ENCODE measurements around the gene AICDA. TPM values are rescaled to one million over a fixed set of nuclear protein-coding genes. Genes with fewer than 3 reads are reported as not detected.

AICDA gene
- under 1 TPM in 1 of 4 donors, not detected in 3; 0.63 TPM for total RNA-seq

- DNase-seq (ENCODE audit: low spot score) = no peak
- no peak for TF ChIP-seq CTCF (IDR thresholded peaks at IDR 0.05)
- ATAC-seq (ENCODE audit: low FRiP score) = no peak
Measured at GRCh38 chr12:8612629-8613028, at the start of gene AICDA. TSS of gene AICDA (minus strand) at chr12:8612859. CDS start at chr12:8612767, 92 bp downstream.

GRCh38 chr12:8661751-8662150 lies 49.1 kb upstream of the AICDA start:
- DNase-seq (ENCODE audit: low spot score) (no peak), ATAC-seq (ENCODE audit: low FRiP score) (no peak)
- no peak for TF ChIP-seq CTCF (IDR thresholded peaks at IDR 0.05)

- DNase-seq (ENCODE audit: low spot score) = no peak
- no peak for ATAC-seq (ENCODE audit: low FRiP score)
- TF ChIP-seq CTCF (IDR thresholded peaks at IDR 0.05) = no peak
Measured at GRCh38 chr12:8661016-8661415, 48.4 kb upstream of the AICDA start.

GRCh38 chr12:8658346-8658745 lies 45.7 kb upstream of the AICDA start:
- TF ChIP-seq CTCF (IDR thresholded peaks at IDR 0.05) = no peak
- ATAC-seq (ENCODE audit: low FRiP score) = no peak
- DNase-seq (ENCODE audit: low spot score) = no peak

GRCh38 chr12:8655421-8655820 lies 42.8 kb upstream of the AICDA start:
- TF ChIP-seq CTCF (IDR thresholded peaks at IDR 0.05) = no peak
- DNase-seq (ENCODE audit: low spot score) (no peak), ATAC-seq (ENCODE audit: low FRiP score) (no peak)

GRCh38 chr12:8648576-8649205 lies 36.0 kb upstream of the AICDA start:
- TF ChIP-seq CTCF (IDR thresholded peaks at IDR 0.05) = no peak
- ATAC-seq (ENCODE audit: low FRiP score) (no peak), DNase-seq (ENCODE audit: low spot score) (no peak)

- ATAC-seq (ENCODE audit: low FRiP score) (no peak), DNase-seq (ENCODE audit: low spot score) (no peak)
- TF ChIP-seq CTCF (IDR thresholded peaks at IDR 0.05) = no peak
Measured at GRCh38 chr12:8647968-8648367, 35.3 kb upstream of the AICDA start.
